ENCODE data around the gene C2orf80. TPM values are rescaled to one million over a fixed set of nuclear protein-coding genes. Genes with fewer than 3 reads are reported as not detected.
"Not testable (repeated sequence)": the region's sequence is repeated elsewhere in the genome, so short reads cannot be mapped to it uniquely, and the experiment has no call there.

The C2orf80 gene
- total RNA-seq, 1 donor from 2014 or later: not detected

DNA sequence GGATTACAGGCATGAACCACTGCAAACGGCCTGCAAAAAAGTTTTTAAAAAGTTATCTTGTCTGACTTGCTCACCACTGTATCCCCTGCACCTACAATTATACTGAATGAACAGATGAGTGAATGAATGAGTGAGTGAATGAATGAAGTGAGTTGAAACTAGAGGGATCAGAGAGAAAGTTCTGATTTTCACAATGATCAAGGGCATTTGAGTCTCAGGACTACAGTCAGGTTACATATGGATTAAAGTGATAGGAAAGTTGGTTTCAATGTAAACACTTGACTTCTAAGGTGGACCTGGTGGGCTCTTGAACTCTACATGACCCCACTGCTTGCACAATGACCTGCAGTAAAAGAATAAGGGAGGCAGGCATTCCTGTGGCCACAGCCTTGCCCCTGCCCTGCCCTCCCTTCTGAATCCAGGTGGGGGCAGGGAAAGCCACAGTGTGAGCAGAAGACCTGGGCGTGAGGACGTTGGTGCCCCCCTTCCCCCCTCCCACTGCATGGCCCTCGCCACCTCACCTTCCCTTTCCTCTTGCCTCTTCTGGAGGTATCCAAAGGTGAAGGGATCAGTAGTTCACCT lies 10.7 kb downstream of the C2orf80 start:
- intact Hi-C loops (cut with micrococcal nuclease): loop anchor here (10.0 kb wide), 1 partner anchor 1824 kb away; no protein-coding TSS in a partner anchor

DNA sequence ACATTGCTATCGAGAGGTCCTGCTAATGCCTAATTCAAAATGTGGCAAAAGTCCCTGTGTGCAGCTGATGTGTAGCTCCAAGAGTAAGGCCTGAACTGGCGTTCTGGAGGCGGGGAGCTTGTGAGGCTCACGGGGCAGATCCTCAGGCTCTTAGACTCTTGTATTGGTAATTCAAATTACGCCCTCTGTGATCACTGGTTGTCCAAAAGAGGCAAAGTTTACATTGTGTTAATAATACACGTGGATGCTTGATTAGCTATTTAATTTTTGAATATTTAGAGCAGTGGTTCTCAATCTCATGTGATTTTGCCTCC lies 14.0 kb downstream of the C2orf80 start:
- intact Hi-C loops (cut with micrococcal nuclease): loop anchor here (1.0 to 10.0 kb wide), 5 partner anchors 79 to 1821 kb away; partner anchors contain the start of gene PIKFYVE

DNA sequence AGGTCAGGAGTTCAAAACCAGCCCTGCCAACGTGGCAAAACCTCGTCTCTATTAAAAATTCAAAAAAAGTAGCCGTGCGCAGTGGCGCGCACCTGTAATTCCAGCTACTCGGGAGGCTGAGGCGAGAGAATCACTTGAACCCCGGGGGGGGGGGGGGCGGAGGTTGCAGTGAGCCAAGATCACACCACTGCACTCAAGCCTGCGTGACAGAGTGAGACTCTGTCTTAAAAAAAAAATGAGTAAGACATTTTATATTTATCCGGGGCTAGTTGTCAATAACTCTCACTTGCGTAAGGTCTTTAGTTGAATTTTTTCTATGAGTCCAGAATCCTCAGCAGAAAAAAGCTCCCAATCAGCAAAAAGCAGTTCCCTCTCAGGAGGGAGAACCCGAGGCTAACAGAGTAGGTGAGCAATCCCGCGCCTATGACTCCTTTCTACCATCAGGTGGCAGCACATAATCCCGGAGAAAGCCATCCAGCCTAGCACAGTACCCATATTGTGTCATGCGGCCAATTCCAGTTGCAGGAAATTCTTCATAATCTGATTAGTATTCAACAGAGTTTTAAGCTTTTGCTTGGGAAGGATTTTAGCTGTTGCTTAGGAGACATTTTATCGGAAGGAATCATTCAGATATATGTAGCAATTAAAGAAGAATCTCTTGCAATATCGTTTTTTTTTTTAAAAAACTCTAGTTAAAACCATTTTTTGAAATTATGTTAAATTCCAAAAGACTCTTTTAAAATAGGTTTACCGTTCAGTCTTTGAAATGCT lies 14.6 kb downstream of the C2orf80 start:
- intact Hi-C loops (cut with micrococcal nuclease): loop anchor here (1.0 to 10.0 kb wide), 5 partner anchors 79 to 1820 kb away; partner anchors contain the start of gene PIKFYVE

GRCh38 chr2:208174144-208174543 lies 15.7 kb downstream of the C2orf80 start:
- intact Hi-C loops (cut with micrococcal nuclease): loop anchor here (10.0 kb wide), 1 partner anchor 1819 kb away; no protein-coding TSS in a partner anchor

DNA sequence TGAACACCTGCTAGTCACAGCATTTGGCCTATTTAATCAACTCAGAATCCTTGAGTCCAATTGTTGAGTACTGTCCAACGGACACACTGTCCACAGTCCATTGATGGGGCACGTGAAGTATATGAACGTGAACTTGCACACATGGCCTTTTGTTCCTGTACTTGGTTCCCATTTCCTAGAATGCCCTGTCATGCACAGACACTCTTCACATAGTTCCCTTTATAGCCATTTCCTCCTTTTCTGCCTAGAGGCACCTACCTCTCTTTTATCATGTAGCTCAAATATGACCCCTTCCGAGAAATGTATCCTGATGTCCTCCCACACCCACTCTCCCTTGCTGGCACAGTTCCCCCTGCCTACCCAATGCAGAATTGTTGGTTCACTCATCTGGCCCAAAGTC lies 17.7 kb downstream of the C2orf80 start:
- intact Hi-C loops (cut with micrococcal nuclease): loop anchor here (10.0 kb wide), 1 partner anchor 1817 kb away; no protein-coding TSS in a partner anchor

DNA sequence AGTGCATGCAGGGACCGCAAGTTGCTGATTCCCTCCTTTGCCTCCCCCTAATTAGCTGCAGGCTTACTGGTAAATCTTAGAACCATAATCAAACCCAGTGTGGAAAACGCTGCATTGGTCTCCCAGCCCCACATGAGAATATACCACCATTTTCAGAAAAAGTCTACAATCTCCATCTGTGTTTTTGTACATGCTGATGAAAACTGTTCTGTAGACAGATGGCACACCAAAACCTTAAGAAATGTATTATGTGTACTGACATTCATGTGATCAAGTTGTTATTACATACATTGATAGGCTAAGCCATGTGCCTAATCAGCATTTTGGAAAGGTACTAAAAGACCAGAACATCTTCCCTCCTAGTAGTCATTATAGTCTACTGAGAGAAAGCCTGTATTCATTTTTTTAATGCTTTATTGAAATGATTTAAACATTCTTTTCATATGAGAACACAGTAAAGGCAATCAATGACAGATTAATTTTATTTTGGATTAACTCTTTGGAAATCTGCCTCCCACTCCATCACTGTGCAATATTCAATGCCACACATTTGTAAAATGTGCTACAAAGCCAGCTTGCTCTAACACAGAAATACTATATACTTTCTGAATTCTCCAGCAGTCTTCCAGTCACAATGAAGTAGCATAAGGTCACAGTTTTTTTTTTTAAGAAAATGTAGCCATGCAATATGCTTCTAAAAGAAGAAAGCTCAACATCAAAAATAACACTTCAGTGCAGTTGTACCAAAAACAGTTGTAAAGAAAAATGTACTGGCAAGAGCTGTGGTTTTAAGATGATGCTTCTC lies 24.7 kb downstream of the C2orf80 start:
- intact Hi-C loops (cut with micrococcal nuclease): no loop called here

GRCh38 chr2:208163489-208163888 lies 26.3 kb downstream of the C2orf80 start, which contains the start of gene CRYGA:
TSS of gene CRYGA (minus strand) at chr2:208163589. CDS start at chr2:208163556, 33 bp downstream.
- intact Hi-C loops (cut with micrococcal nuclease): no loop called here

DNA sequence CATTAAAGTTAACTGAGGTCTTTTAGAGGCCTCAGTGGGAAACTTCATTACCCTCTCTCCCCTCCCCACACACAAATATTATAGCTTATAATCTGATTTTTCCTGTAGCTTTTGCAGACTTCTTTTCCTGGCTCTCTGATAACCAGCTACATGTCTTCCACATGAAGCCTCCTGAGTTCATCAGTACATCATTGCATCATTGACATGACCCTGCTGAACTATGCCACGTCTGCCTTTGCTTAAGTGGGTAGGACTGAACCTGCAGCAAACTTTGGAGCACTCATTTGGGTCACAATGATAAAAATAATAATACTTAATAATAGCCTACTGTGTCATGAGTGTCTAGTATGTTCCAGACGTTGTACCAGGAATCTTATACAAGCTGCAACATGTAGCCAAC lies 33.4 kb downstream of the C2orf80 start:
- intact Hi-C loops (cut with micrococcal nuclease): no loop called here

DNA sequence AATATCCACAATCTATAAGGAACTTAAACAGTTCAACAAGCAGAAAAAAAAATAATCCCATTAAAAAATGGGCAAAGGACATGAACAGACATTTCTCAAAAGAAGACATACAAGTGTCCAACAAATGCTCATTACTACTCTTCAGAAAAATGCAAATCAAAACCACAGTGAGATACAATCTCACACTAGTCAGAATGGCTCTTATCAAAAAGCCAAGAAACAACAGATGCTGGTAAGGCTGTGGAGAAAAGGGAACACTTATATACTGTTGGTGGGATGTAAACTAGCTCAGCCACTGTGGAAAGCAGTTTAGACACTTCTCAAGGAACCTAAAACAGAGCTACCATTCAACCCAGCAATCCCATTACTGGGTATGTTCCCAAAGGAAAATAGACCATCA lies 36.7 kb downstream of the C2orf80 start:
- intact Hi-C loops (cut with micrococcal nuclease): no loop called here

GRCh38 chr2:208150956-208151355 lies 38.9 kb downstream of the C2orf80 start:
- intact Hi-C loops (cut with micrococcal nuclease): no loop called here

- intact Hi-C loops (cut with micrococcal nuclease): no loop called here
Measured at GRCh38 chr2:208150094-208150493, 39.7 kb downstream of the C2orf80 start.

- intact Hi-C loops (cut with micrococcal nuclease): no loop called here
Measured at GRCh38 chr2:208148803-208149202, 41.0 kb downstream of the C2orf80 start.

GRCh38 chr2:208147759-208148158 lies 42.1 kb downstream of the C2orf80 start:
- intact Hi-C loops (cut with micrococcal nuclease): no loop called here

GRCh38 chr2:208147008-208147407 lies 42.8 kb downstream of the C2orf80 start:
- intact Hi-C loops (cut with micrococcal nuclease): no loop called here

GRCh38 chr2:208146006-208146405 lies 43.8 kb downstream of the C2orf80 start, which contains the start of gene CRYGB:
TSS of gene CRYGB (minus strand) at chr2:208146158. CDS start at chr2:208146120, 38 bp downstream.
- intact Hi-C loops (cut with micrococcal nuclease): no loop called here

DNA sequence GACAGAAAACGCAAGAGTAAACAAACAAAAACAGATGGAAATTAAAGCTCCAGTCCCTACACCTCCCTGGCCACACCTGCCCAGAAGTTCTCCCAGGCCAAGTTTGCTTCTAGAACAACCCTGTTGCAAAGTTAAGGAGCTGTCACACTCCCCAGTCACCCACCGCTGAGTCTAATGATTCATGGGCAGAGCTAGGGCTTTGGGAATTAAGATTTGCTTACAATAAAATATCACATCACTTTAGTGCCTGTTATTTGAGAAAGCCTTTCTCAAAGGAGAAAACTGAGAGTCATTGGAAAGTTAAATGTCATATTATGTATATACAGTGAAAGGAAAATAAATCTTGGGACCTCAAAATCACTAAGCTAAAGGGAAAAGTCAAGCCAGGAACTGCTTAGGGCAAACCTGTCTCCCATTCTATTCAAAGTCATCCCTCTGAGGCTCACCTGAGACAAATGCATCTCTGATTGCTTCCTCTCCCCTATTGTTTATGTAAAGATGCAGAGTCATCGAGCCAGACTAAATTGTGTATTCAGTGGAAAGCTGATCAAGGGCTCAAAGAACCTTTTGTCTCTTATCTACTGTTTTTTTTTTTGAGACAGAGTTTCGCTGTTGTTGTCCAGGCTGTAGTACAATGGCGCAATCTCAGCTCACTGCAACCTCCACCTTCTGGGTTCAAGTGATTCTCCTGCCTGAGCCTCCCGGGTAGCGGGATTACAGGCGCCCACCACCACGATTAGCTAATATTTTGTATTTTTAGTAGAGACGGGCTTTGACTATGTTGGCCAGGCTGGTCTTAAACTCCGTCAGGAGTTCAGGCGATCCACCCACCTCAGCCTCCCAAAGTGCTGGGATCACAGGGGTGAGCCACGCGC lies 46.7 kb downstream of the C2orf80 start:
- intact Hi-C loops (cut with micrococcal nuclease): no loop called here

- intact Hi-C loops (cut with micrococcal nuclease): no loop called here
Measured at GRCh38 chr2:208142240-208142924, 47.4 kb downstream of the C2orf80 start.

GRCh38 chr2:208139447-208139846 lies 50.4 kb downstream of the C2orf80 start:
- intact Hi-C loops (cut with micrococcal nuclease): no loop called here

GRCh38 chr2:208138334-208138733 lies 51.5 kb downstream of the C2orf80 start:
- intact Hi-C loops (cut with micrococcal nuclease): not testable (repeated sequence)

- intact Hi-C loops (cut with micrococcal nuclease): no loop called here
Measured at GRCh38 chr2:208136716-208137094, 53.1 kb downstream of the C2orf80 start.

All from T-helper 1 cell treated with Interleukin-12 subunit alpha and Interleukin-12 subunit beta and Interleukin-4 antibody, amounts not matched to agents 30 ng/mL and 1 ng/mL, for 36 hours (primary cell).